ENCODE results near the gene APBB2. TPM values are rescaled to one million over a fixed set of nuclear protein-coding genes. Genes with fewer than 3 reads are reported as not detected.
A peak's percentile ranks its signal among the peaks of the same experiment; 100 is the strongest.

Gene APBB2
- total and polyA plus RNA-seq, 7 experiments from 2014 or later = 0.42 to 1.5 (median 0.59) TPM; not detected in 2

- ATAC-seq = no peak
- Histone ChIP-seq H3K36me3 (ENCODE audit: control insufficient read depth in 2 of 3, insufficient read depth in 3 of 3, low read length in 3 of 3) (no peaks in the 10 kb centered on the region), H3K4me3 (ENCODE audit: low read length) (no peak overlapping the region), H3K27ac (ENCODE audit: low read depth, low read length) (no peak overlapping the region), H3K9me3 (ENCODE audit: control insufficient read depth in 2 of 3, low read length in 3 of 3) (no peaks in the 10 kb centered on the region), H3K4me1 (ENCODE audit: control insufficient read depth in 2 of 2, insufficient read depth in 2 of 2, low read length in 2 of 2) (peaks cover 0 to 3% of the 10 kb centered on the region in 2 donors), H3K27me3 (ENCODE audit: control insufficient read depth in 2 of 2, insufficient read depth in 2 of 2, low read length in 2 of 2) (peaks cover 4 to 14% of the 10 kb centered on the region in 2 donors)
- Mint-ChIP-seq H3K9me3 (peaks cover 0 to 4% (median 0%) of the 10 kb centered on the region in 11 donors), H3K36me3 (peaks cover 0 to 7% (median 0%) of the 10 kb centered on the region in 5 donors), H3K4me1 (peaks cover 12 to 37% (median 25%) of the 10 kb centered on the region in 7 donors), H3K27ac (no peak overlapping the region), H3K4me3 (peak overlapping the region in 3 of 10 donors; percentile 57 to 77 (median 63)), H3K27me3 (peaks cover 46 to 70% (median 58%) of the 10 kb centered on the region in 5 donors)
- no peak for DNase-seq
- POLR2A ChIA-PET = interaction anchor here (0.6 kb wide), 1 partner anchor 41 kb away, joined by 4 read pairs; no protein-coding TSS in a partner anchor
- CTCF ChIA-PET = interaction anchor here (0.6 kb wide), 1 partner anchor 235 kb away, joined by 3 read pairs; no protein-coding TSS in a partner anchor
- intact Hi-C loops (cut with micrococcal nuclease) = no loop called here
Measured at GRCh38 chr4:41211951-41212615, 2.3 kb downstream of the APBB2 start.

GRCh38 chr4:41209901-41210300, 4.4 kb downstream of the APBB2 start:
- H3K4me1 Mint-ChIP-seq = peaks cover 6 to 18% (median 13%) of the 10 kb centered on the region in 7 donors
- no peak overlapping the region for H3K27ac Mint-ChIP-seq
- ChIA-PET CTCF (no interaction called here), POLR2A (no interaction called here)
- DNase-seq (no peak), ATAC-seq (no peak)
- peaks cover 31 to 61% (median 41%) of the 10 kb centered on the region in 5 donors for H3K27me3 Mint-ChIP-seq
- Histone ChIP-seq H3K4me1 (ENCODE audit: control insufficient read depth in 2 of 2, insufficient read depth in 2 of 2, low read length in 2 of 2) (peaks cover 0 to 3% of the 10 kb centered on the region in 2 donors), H3K4me3 (ENCODE audit: low read length) (no peak overlapping the region), H3K27ac (ENCODE audit: low read depth, low read length) (no peak overlapping the region), H3K9me3 (ENCODE audit: control insufficient read depth in 2 of 3, low read length in 3 of 3) (no peaks in the 10 kb centered on the region), H3K36me3 (ENCODE audit: control insufficient read depth in 2 of 3, insufficient read depth in 3 of 3, low read length in 3 of 3) (no peaks in the 10 kb centered on the region), H3K27me3 (ENCODE audit: control insufficient read depth in 2 of 2, insufficient read depth in 2 of 2, low read length in 2 of 2) (peaks cover 0 to 10% of the 10 kb centered on the region in 2 donors)
- intact Hi-C loops (cut with micrococcal nuclease) = no loop called here
- H3K36me3 Mint-ChIP-seq = peaks cover 0 to 4% (median 0%) of the 10 kb centered on the region in 5 donors
- peaks cover 0 to 4% (median 0%) of the 10 kb centered on the region in 11 donors for H3K9me3 Mint-ChIP-seq
- no peak overlapping the region for H3K4me3 Mint-ChIP-seq

- no peak overlapping the region for H3K27ac Mint-ChIP-seq
- ChIA-PET POLR2A (no interaction called here), CTCF (no interaction called here)
- no peaks in the 10 kb centered on the region for H3K9me3 ChIP-seq (ENCODE audit: control insufficient read depth in 2 of 3, low read length in 3 of 3)
- H3K4me1 Mint-ChIP-seq = peaks cover 6 to 13% (median 12%) of the 10 kb centered on the region in 7 donors
- no peak for DNase-seq
- no peaks in the 10 kb centered on the region for H3K36me3 ChIP-seq (ENCODE audit: control insufficient read depth in 2 of 3, insufficient read depth in 3 of 3, low read length in 3 of 3)
- H3K4me1 ChIP-seq (ENCODE audit: control insufficient read depth in 2 of 2, insufficient read depth in 2 of 2, low read length in 2 of 2) = no peaks in the 10 kb centered on the region
- H3K4me3 ChIP-seq (ENCODE audit: low read length) = no peak overlapping the region
- intact Hi-C loops (cut with micrococcal nuclease) = no loop called here
- ATAC-seq = no peak
- H3K4me3 Mint-ChIP-seq = no peak overlapping the region
- H3K27me3 ChIP-seq (ENCODE audit: control insufficient read depth in 2 of 2, insufficient read depth in 2 of 2, low read length in 2 of 2) = peaks cover 0 to 10% of the 10 kb centered on the region in 2 donors
- H3K27ac ChIP-seq (ENCODE audit: low read depth, low read length) = no peak overlapping the region
- peaks cover 0 to 4% (median 0%) of the 10 kb centered on the region in 11 donors for H3K9me3 Mint-ChIP-seq
- peaks cover 32 to 59% (median 39%) of the 10 kb centered on the region in 5 donors for H3K27me3 Mint-ChIP-seq
- H3K36me3 Mint-ChIP-seq = peaks cover 0 to 4% (median 0%) of the 10 kb centered on the region in 5 donors
Measured at GRCh38 chr4:41209187-41209586, 5.2 kb downstream of the APBB2 start.

- POLR2A ChIA-PET = no interaction called here
- H3K9me3 Mint-ChIP-seq = peaks cover 0 to 4% (median 0%) of the 10 kb centered on the region in 11 donors
- H3K4me1 Mint-ChIP-seq = peaks cover 0 to 2% (median 0%) of the 10 kb centered on the region in 7 donors
- Histone ChIP-seq H3K36me3 (ENCODE audit: control insufficient read depth in 2 of 3, insufficient read depth in 3 of 3, low read length in 3 of 3) (no peaks in the 10 kb centered on the region), H3K4me1 (ENCODE audit: control insufficient read depth in 2 of 2, insufficient read depth in 2 of 2, low read length in 2 of 2) (no peaks in the 10 kb centered on the region), H3K27ac (ENCODE audit: low read depth, low read length) (no peak overlapping the region), H3K4me3 (ENCODE audit: low read length) (no peak overlapping the region), H3K9me3 (ENCODE audit: control insufficient read depth in 2 of 3, low read length in 3 of 3) (no peaks in the 10 kb centered on the region), H3K27me3 (ENCODE audit: control insufficient read depth in 2 of 2, insufficient read depth in 2 of 2, low read length in 2 of 2) (peaks cover 0 to 3% of the 10 kb centered on the region in 2 donors)
- DNase-seq = no peak
- no peak overlapping the region for H3K4me3 Mint-ChIP-seq
- peaks cover 28 to 48% (median 32%) of the 10 kb centered on the region in 5 donors for H3K27me3 Mint-ChIP-seq
- H3K27ac Mint-ChIP-seq = no peak overlapping the region
- no peaks in the 10 kb centered on the region for H3K36me3 Mint-ChIP-seq
- ATAC-seq = no peak
- CTCF ChIA-PET = no interaction called here
- intact Hi-C loops (cut with micrococcal nuclease) = no loop called here
Measured at GRCh38 chr4:41207291-41207831, 7.0 kb downstream of the APBB2 start.

- H3K9me3 Mint-ChIP-seq = peaks cover 0 to 4% (median 0%) of the 10 kb centered on the region in 11 donors
- no peaks in the 10 kb centered on the region for H3K9me3 ChIP-seq (ENCODE audit: control insufficient read depth in 2 of 3, low read length in 3 of 3)
- H3K27ac Mint-ChIP-seq = no peak overlapping the region
- H3K36me3 Mint-ChIP-seq = no peaks in the 10 kb centered on the region
- H3K27ac ChIP-seq (ENCODE audit: low read depth, low read length) = no peak overlapping the region
- peaks cover 0 to 2% (median 0%) of the 10 kb centered on the region in 7 donors for H3K4me1 Mint-ChIP-seq
- H3K4me3 Mint-ChIP-seq = no peak overlapping the region
- POLR2A ChIA-PET = no interaction called here
- no peaks in the 10 kb centered on the region for H3K36me3 ChIP-seq (ENCODE audit: control insufficient read depth in 2 of 3, insufficient read depth in 3 of 3, low read length in 3 of 3)
- no peak overlapping the region for H3K4me3 ChIP-seq (ENCODE audit: low read length)
- no peaks in the 10 kb centered on the region for H3K27me3 ChIP-seq (ENCODE audit: control insufficient read depth in 2 of 2, insufficient read depth in 2 of 2, low read length in 2 of 2)
- intact Hi-C loops (cut with micrococcal nuclease) = no loop called here
- CTCF ChIA-PET = no interaction called here
- ATAC-seq (no peak), DNase-seq (no peak)
- H3K27me3 Mint-ChIP-seq = peaks cover 19 to 43% (median 34%) of the 10 kb centered on the region in 5 donors
- H3K4me1 ChIP-seq (ENCODE audit: control insufficient read depth in 2 of 2, insufficient read depth in 2 of 2, low read length in 2 of 2) = no peaks in the 10 kb centered on the region
Measured at GRCh38 chr4:41205854-41206460, 8.4 kb downstream of the APBB2 start.

GRCh38 chr4:41205130-41205529, 9.2 kb downstream of the APBB2 start:
- H3K36me3 ChIP-seq (ENCODE audit: control insufficient read depth in 2 of 3, insufficient read depth in 3 of 3, low read length in 3 of 3) = no peaks in the 10 kb centered on the region

More at GRCh38 chr4:41205130-41205529, 9.2 kb downstream of the APBB2 start:
- Mint-ChIP-seq H3K4me1 (peaks cover 0 to 2% (median 0%) of the 10 kb centered on the region in 7 donors), H3K27me3 (peaks cover 19 to 46% (median 38%) of the 10 kb centered on the region in 5 donors), H3K36me3 (no peaks in the 10 kb centered on the region), H3K4me3 (no peak overlapping the region), H3K27ac (no peak overlapping the region), H3K9me3 (peaks cover 0 to 4% (median 0%) of the 10 kb centered on the region in 11 donors)
- ChIA-PET CTCF (no interaction called here), POLR2A (no interaction called here)
- Histone ChIP-seq H3K9me3 (ENCODE audit: control insufficient read depth in 2 of 3, low read length in 3 of 3) (no peaks in the 10 kb centered on the region), H3K27ac (ENCODE audit: low read depth, low read length) (no peak overlapping the region), H3K4me3 (ENCODE audit: low read length) (no peak overlapping the region), H3K4me1 (ENCODE audit: control insufficient read depth in 2 of 2, insufficient read depth in 2 of 2, low read length in 2 of 2) (no peaks in the 10 kb centered on the region), H3K27me3 (ENCODE audit: control insufficient read depth in 2 of 2, insufficient read depth in 2 of 2, low read length in 2 of 2) (no peaks in the 10 kb centered on the region)
- DNase-seq (no peak), ATAC-seq (no peak)
- intact Hi-C loops (cut with micrococcal nuclease) = no loop called here

Measured in naive thymus-derived CD4-positive, alpha-beta T cell (primary cell).